Measurements from ENCODE around the gene PKNOX2.

PKNOX2 gene

GRCh38 chr11:125317416-125317815, 152.9 kb downstream of the PKNOX2 start:
- FAIRE-seq = no peak

GRCh38 chr11:125319649-125320048, 155.1 kb downstream of the PKNOX2 start:
- FAIRE-seq = no peak

- no peak for FAIRE-seq
These were observed 156.0 kb downstream of the PKNOX2 start for GRCh38 chr11:125320347-125321076.

- no peak for FAIRE-seq
These were observed 157.7 kb downstream of the PKNOX2 start for GRCh38 chr11:125322289-125322688.

GRCh38 chr11:125325196-125325595, 160.6 kb downstream of the PKNOX2 start:
- no peak for FAIRE-seq

- FAIRE-seq = no peak
These were observed 161.6 kb downstream of the PKNOX2 start for GRCh38 chr11:125326126-125326525.

- FAIRE-seq = no peak
These were observed 163.1 kb downstream of the PKNOX2 start for GRCh38 chr11:125327518-125328224.

GRCh38 chr11:125328225-125328580, 163.7 kb downstream of the PKNOX2 start:
- FAIRE-seq = no peak

- no peak for FAIRE-seq
These were observed 165.2 kb downstream of the PKNOX2 start for GRCh38 chr11:125329786-125330185.

- no peak for FAIRE-seq
These were observed 166.1 kb downstream of the PKNOX2 start for GRCh38 chr11:125330462-125331325.

GRCh38 chr11:125331357-125332035, 166.9 kb downstream of the PKNOX2 start:
- FAIRE-seq = no peak

- no peak for FAIRE-seq
These were observed 168.3 kb downstream of the PKNOX2 start for GRCh38 chr11:125332821-125333220.

- FAIRE-seq = no peak
These were observed 169.0 kb downstream of the PKNOX2 start for GRCh38 chr11:125333354-125334073.

GRCh38 chr11:125335106-125335505, 170.6 kb downstream of the PKNOX2 start:
- no peak for FAIRE-seq

- FAIRE-seq = no peak
These were observed 173.6 kb downstream of the PKNOX2 start for GRCh38 chr11:125337836-125338834.

GRCh38 chr11:125338886-125339811, 174.6 kb downstream of the PKNOX2 start:
- no peak for FAIRE-seq

GRCh38 chr11:125341676-125342075, 177.1 kb downstream of the PKNOX2 start:
- no peak for FAIRE-seq

- FAIRE-seq = no peak
These were observed 177.9 kb downstream of the PKNOX2 start for GRCh38 chr11:125342281-125342930.

- no peak for FAIRE-seq
These were observed 178.7 kb downstream of the PKNOX2 start for GRCh38 chr11:125343086-125343717.

Measured in colon (tissue), 2 donors.